Kasumi-1 (cell line): ENCODE data around the gene HEPHL1.
"Not testable (repeated sequence)": the region's sequence is repeated elsewhere in the genome, so short reads cannot be mapped to it uniquely, and the experiment has no call there.

ENCODE experiments used
- DNase-seq, 2 experiments: peaks; one replicate each; lab custom pipeline; 2025; lab: John Stamatoyannopoulos, UW

Gene HEPHL1, protein sequence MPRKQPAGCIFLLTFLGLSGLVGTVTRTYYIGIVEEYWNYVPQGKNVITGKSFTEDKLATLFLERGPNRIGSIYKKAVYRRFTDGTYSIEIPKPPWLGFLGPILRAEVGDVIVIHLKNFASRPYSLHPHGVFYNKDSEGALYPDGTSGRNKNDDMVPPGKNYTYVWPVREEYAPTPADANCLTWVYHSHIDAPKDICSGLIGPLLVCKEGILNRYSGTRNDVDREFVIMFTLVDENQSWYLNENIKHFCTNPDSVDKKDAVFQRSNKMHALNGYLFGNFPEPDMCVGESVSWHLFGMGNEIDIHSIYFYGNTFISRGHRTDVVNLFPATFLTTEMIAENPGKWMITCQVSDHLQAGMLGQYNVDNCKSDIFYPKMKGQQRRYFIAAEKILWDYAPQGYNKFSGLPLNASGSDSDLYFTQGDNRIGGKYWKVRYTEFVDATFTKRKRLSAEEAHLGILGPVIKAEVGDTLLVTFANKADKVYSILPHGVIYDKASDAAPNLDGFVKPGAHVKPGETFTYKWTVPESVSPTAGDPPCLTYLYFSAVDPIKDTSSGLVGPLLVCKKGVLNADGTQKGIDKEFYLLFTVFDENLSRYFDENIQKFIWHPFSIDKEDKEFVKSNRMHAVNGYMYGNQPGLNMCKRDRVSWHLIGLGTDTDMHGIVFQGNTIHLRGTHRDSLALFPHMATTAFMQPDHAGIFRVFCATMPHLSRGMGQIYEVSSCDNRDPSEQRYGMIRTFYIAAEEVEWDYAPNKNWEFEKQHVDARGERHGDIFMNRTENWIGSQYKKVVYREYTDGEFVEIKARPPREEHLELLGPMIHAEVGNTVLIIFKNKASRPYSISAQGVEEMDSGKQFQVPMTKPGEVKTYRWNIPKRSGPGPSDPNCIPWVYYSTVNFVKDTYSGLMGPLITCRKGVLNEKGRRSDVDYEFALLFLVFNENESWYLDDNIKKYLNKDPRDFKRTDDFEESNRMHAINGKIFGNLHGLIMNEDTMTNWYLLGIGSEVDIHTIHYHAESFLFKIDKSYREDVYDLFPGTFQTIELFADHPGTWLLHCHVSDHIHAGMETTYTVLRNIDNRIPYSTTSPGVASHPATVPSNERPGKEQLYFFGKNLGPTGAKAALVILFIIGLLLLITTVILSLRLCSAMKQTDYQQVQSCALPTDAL

DNA sequence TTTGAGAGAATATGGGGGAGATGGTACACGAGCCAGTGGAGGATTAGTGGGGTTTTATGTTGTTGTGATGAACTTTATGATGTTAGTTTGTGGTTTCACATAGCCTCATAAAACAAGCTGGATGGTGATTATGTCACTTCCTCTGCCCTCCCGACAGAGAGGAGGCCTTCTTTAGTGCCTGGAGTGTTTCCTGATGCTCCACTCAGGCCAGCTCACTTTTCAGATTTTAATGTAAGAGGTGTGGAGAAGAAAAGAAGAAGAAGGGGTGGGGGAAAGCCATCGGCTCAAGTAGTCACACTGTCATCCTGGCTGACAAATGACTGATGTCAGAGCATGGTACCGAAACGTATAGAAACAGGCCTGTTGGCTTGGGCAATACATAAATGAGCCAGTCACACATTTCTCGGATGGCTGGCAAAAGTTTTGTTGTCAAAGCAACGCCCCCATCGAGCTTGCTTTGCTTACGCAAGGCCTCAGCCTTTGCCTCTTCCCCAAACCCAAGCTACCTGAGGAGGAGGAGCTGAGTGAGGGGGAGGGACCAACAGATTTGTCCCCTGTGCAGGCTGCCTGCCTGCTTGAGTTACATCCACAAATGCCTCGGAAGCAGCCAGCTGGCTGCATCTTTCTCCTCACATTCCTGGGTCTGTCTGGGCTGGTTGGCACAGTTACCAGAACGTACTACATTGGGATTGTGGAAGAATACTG, at the start of gene HEPHL1:
Gene HEPHL1 (plus strand): TSS at position 578 of the 705 bp plus-strand sequence. CDS start 15 bp downstream, at position 593.
- peak in 1 of 2 experiments; percentile 3 for DNase-seq

DNA sequence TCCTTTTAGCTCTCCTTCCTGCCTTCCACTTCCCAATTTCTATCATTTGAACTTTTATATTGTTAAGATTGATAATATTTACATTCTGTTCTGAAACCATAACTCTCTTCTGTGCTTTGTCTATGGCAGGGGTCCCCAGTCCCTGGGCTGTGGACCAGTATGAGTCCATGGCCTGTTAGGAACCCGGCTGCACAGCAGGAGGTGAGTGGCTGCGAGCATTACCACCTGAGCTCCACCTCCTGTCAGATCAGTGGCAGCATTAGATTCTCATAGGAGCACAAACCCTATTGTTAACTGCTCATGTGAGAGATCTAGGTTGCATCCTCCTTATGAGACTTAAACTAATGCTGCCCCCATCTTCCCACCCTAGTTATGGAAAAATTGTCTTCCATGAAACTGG, 48.4 kb upstream of the HEPHL1 start:
- DNase-seq, result no peak

DNA sequence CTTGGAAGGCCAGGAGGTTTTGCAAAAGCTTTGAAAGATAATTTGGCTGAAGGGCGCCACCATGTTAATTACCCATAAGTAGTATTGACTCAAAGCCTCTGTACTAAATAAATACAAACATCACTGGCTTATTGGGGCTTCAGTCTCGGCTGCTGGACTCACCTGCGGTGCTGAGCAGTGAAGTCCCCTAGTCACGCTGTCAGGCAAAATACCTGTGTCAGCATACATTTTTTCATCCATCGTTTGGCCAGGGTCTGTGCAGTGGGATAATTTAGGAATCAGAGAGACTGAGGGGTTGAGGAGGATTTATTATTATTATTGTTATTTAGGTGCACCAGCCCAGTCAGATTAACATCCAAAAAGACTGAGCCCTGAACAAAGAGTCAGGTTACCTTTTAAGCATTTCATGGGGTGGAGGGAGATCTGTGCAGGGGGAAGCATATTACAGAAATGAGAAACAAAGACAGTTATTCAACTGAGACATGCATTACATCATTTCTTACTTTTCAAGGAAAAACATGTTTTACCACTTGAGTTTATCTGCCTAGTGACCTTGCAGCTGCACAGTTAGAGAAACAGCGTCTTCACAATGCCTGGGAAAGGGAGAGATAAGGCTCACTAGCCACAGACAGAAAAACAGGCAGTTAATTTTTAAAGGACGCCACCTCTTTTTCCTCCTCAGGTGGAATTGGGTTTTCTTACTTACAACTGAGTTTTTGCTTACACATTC, 47.7 kb upstream of the HEPHL1 start:
- not testable (repeated sequence) for DNase-seq

DNA sequence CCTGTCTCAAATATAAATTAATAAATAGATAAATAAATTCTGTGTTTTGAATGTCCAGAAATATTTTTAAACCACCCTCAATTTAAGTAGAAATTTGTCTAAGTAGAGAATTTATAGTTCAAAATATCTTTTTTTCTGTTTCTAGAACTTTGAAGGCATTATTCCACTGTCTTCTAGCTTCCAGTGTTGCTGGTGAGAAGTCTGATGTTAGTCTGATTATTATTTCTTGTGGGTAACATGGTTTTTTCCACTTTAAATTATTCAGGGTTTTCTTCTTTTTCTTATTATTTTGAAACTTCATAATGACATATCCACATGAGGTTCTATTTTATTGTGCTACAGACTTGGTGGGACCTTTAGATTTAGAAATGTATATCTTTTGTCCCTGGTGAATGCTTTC, 46.4 kb upstream of the HEPHL1 start:
- DNase-seq, result peak; percentile 2 to 5

DNA sequence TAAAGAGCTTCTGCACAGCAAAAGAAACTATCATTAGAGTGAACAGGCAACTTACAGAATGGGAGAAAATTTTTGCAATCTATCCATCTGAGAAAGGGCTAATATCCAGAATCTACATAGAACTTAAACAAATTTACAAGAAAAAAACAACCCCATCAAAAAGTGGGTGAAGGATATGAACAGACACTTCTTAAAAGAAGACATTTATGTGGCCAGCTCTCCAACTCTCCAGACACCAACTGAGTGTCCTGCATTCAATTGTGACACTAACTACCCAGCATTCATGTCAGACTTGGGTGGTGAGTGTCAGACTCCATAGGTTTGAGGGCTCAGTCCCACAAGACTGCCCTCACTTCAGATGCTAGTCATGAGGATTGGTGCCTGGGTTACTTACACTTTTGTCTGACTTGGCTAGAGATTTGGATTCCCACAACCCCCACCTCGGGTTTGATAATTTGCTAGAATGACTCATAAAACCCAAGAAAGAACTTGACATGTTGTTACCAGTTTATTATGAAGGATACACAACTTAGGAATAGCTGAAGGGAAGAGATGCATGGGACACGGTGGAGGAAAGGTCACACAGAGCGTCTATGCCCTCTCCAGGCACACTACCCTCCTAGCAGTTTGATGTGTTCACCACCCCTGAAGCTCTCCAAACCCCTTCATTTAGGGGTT, 44.4 kb upstream of the HEPHL1 start:
- DNase-seq, result not testable (repeated sequence)

DNA sequence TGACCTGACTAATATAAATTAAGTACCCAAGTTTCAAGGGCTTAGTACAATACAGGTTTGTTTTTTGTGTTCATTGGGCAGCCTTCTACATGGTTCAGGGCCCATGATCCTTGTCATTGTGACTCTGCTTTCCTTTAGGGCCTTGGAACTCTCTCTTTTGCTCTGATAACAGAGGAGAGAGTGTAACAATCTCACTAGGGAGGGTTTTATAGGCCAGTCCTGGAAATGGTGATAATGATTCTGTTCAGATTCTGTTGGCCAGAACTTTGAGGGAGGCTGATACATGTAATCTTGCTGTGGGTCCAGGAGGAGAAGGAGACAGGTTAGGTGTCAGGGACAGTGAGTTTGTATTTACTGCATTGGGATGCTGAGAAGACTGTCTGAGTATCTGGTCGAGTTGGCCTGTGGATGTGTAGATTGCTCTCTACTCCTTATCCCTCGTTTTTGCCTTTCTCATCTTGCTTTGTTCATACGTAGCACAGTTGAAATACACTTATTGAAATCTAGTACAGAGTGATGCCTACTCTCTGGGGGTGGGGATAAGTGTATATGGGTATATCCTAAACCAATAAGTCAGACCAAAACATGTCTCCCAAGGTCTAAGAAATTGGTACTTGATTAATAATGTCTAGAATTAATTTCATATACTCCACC, 37.5 kb upstream of the HEPHL1 start:
- no peak for DNase-seq

DNA sequence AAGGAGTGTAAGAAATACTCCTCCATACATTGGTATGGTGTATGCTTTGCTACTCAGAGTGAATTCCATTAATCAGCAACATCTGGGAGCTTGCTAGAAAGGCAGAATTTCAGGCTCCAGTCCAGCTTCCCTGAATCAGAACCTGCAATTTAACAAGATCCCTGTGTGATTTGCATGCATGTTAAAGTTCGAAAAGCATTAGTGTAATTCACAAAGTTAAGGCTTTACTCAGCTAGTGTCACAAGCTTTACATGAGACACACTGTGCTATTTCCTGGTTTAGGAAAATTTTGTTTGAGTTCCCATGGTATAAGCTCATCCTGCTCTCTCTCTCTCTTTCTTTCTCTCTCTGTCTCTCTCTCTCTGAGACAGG, 37.0 kb upstream of the HEPHL1 start:
- DNase-seq, result no peak

DNA sequence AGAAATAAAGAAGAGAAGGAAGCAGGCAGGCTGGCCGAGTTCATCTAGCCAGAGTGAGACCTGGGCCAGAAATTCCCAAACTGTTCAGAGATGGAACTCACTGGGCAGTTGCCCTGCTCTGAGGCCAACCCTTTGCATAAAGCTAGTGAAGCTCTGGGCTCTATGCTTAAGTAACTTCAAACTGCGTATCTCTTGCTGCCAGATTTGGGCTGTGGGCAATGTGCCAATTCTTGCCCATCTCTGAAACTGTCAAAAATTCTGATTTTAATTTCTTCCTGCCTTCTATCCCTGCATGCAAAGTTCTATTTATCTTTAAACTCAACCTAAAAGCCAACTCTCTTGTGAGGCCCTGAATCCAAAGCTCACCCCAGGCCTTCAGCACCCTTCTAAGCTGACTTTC, 36.2 kb upstream of the HEPHL1 start:
- DNase-seq, result no peak

DNA sequence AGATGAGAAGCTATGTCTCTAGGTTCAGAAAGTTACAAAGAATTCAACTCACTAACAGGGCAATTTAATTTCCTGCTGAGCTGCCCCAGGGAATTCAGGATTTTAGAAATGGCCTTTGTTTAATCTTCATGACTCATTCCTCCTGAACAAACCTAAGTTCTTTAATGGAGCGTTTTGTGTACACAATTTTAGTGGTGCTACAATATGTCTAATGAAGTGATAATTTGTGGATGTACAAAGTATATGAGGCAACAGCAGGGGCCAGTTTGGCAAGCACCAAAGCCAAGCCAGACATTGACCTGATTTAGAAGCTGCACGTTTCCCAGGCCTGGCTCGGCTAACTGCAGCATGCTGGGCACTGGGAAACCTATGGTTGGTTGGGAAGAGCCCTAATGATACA, 34.4 kb upstream of the HEPHL1 start:
- no peak for DNase-seq

DNA sequence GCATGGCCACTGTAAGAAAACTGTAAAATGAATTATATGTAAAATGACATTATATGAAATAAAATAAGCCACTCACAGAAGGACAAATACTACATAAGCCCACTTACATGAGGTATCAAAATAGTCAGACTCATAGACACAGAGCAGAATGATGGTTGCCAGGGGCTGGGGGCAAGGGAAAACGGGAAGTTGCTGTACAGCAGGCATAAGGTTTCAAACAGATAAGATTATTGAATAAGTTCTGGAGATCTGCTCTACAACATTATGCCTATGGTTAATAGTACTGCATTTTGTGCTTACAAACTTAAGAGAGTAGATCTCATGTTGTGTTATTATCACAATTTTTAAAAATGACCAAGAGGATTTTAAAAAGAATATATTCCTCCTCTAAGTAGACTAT, 32.7 kb upstream of the HEPHL1 start:
- DNase-seq, result peak; percentile 2 to 3

DNA sequence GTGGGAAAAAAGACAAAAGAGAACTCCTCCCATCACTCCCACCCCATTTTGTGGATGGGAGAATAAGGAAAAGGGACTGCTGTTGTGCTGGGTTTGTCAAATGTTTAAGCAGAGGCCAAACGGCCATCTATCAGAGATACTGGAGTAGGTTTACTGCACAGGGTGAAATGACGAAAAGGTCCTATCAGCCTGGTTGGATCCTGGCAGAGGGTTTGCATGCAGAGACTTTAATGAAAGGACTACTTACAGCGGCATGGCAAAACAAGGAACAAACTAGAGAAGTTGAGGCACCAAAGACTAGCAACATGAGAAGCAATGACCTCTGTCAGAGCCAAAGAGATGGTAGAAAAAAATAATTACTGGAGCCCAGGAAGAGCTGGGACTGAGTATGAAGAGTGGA, 32.2 kb upstream of the HEPHL1 start:
- DNase-seq, result no peak

DNA sequence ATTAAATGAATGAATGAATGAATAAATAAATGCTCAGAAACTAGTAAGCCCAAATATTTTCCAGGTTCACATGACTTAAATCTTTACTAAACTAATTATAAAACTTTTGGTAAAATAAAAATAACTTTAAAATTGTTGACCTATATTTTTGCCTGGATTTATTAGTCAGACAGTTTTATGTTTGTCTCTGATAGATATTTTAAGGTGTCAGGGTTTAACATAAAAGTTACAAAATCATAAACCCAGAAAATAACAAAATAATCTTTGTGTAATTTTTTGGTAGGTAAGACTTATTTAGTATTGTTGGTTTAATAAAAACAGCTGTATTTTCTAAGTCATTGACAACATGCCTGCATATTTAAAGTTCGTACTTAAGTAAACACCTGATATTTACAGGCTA, 27.4 kb upstream of the HEPHL1 start:
- peak in 1 of 2 experiments; percentile 2 for DNase-seq

DNA sequence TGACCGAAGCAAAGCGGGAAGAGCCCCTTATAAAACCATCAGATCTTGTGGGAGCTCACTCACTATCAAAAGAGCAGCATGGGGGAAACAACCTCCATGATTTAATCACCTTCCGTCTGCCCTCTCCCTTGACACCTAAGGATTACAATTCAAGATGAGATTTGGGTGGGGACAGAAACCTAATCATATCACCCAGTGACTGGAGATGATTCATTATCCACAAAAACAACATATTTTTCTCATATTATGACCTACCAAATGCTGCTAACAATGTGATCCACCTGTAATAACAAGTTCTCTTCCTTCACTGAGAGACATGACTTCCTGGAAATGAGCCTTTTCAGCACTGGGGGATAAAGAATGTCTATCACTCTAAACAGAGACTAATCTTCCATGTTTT, 23.4 kb upstream of the HEPHL1 start:
- DNase-seq, result no peak

DNA sequence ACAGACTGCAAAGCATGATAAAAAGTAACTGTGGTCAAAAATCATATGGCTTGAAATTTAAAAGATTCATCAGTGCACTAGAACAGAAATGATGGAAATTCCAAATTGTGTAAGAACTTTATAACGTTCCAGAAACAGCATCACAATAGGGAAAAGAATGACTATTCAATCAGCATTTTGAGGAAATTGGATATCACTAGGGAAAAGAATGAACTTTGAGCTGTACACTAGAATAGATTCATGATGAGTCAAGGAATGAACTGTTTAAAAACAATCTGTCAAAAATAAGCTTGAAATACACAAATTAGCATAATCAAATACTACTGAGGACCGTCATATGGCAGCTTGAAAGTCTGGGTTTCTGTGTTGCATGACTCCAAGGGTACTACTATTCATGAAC, 20.5 kb upstream of the HEPHL1 start:
- no peak for DNase-seq

DNA sequence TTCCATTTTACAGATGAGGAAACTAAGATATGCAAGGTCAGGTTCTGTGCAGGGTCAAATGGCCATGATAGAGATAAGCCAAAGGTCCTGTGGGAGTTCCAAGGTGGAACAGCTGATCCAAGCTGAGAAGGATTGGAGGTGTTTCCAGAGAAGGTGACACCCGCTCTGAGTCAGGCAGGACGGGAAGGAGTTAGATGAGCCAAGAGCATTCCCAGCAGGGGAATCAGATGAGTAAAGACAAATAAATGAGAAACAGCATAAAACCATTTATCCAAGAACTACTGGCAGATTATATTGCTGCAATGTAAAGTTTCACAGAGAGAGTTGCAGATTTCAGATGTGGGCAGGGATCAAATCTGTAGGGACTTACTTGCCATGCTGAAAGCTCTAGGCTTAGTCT, 18.9 kb upstream of the HEPHL1 start:
- DNase-seq, result no peak

DNA sequence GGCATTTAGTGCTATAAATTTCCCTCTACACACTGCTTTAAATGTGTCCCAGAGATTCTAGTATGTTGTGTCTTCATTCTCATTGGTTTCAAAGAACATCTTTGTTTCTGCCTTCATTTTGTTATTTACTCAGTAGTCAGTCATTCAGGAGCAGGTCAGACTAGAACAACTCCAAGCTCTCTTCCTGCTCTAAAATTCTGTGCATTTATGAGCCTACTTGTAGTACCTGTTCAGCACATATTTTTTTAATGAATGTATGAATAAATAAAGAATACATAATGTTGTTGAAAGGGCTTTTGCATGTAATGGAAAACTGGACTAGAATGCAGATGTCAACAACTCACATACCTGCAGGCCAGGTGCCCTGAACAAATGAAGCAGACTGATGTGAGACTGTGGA, 13.7 kb upstream of the HEPHL1 start:
- DNase-seq, result no peak

DNA sequence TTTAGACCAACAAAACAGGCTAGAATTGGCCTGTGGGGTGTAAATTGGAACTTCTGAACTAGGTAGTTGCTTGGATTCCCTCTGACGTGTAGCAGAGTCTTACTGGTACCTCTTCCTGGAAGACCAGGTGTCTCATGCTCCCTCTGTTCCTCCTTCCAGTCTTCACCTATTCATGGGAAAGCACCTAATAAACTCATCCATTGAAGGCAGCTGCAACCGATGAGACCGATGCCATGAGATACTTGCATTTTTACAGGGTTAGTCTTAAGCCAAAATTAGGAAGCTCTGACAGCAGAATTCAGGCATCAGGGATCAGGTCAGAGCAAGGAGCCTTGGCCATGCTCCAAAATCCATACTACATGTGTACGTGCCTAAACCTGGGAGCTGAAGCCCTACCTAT, 13.2 kb upstream of the HEPHL1 start:
- no peak for DNase-seq

DNA sequence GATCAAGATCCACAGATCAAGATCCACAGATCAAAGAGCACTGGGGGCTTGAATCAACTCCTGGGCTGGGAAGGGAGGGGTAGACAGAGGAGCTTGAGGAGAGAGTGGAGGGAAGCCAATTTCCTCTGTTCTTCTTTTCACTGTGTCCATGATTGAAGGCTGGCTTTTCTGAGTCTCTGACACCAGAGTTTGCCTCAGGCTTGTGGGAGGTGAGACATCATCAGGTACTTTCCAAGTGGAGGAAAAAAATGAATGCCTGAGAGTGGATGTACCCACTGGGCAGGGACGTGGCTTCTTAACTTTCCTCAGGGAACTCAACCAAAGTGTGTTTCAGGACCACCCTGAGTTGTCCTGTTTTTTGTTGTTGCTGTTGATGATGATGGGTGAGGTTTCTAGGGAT, 11.0 kb upstream of the HEPHL1 start:
- DNase-seq, result no peak

DNA sequence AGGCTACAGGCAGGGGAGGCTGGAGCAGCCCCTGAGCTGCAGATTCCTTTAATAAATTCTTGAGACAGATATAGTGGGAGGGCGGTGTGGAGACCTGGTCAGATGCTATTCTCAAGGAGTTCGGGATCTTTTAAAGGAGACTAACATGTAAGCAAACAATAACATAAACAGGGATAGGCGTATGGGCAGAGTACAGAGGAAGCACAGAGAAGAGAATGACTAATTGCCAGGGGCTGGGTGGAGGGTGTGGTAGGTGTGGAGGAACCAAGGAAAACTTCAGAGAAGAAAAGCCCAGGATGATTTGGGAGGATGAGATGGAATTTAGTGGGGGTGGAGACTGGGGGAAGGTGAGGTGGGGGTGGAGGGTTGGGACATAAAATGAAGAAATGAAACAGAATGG, 9.7 kb upstream of the HEPHL1 start:
- DNase-seq, result no peak

DNA sequence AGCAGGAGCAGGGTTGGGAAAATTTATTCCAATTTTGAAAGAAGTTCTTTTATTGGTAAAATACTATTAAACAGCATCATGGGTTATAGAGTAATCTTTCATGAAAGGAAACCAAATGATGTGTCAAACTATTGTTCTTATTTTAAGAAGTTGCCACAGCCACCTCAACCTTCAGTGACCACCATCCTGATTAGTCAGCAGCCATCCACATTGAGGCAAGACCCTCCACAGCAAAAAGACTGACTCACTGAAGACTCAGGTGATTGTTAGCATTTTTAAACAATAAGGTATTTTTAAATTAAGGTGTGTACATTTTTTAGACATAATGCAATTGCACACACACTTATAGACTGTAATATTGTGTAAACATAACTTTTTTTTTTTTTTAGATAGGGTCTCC, 3.7 kb upstream of the HEPHL1 start:
- no peak for DNase-seq
